HEK293T (cell line): ENCODE measurements around the gene ECSIT.

Experiments used
- BHLHE40 ChIP-seq: fragments of 450-650 bp; IDR thresholded peaks from 2 replicates; pipeline ENCODE4 v1.6.1; 2016; ENCODE audit warnings: mild to moderate bottlenecking, moderate library complexity, borderline replicate concordance
- FOXM1 ChIP-seq: fragments of 450-650 bp; IDR thresholded peaks from 2 replicates; pipeline ENCODE4 v1.6.1; 2017; ENCODE audit warnings: mild to moderate bottlenecking, borderline replicate concordance
- HDGF ChIP-seq: fragments of 450-650 bp; IDR thresholded peaks from 2 replicates; pipeline ENCODE4 v1.6.1; 2017; ENCODE audit warnings: antibody characterized with exemption, borderline replicate concordance
- L3MBTL2 ChIP-seq: fragments of 450-650 bp; conservative IDR thresholded peaks from 2 replicates; pipeline ENCODE4 v1.6.1; 2016; ENCODE audit warnings: mild to moderate bottlenecking
- NFRKB ChIP-seq: fragments of 450-650 bp; IDR thresholded peaks from 2 replicates; pipeline ENCODE4 v1.6.1; 2016; ENCODE audit warnings: mild to moderate bottlenecking, moderate library complexity
- SP1 ChIP-seq: fragments of 450-650 bp; IDR thresholded peaks from 2 replicates; pipeline ENCODE4 v1.6.1; 2017
- SUZ12 ChIP-seq: fragments of 450-650 bp; IDR thresholded peaks from 2 replicates; pipeline ENCODE4 v1.6.1; 2016; ENCODE audit warnings: mild to moderate bottlenecking

GRCh38 chr19:11558881-11559828 lies 30.2 kb upstream of the ECSIT start, which contains the start of gene ELOF1:
- no peak for TF ChIP-seq SP1
- TF ChIP-seq L3MBTL2: peak; percentile 64; the same call in 1 of the 2 replicates
- no peak for TF ChIP-seq FOXM1
- no peak for TF ChIP-seq BHLHE40
- no peak for TF ChIP-seq SUZ12
- TF ChIP-seq HDGF: 0 out of 2 replicates have a peak, but pooled peaks have one; percentile 44
- TF ChIP-seq NFRKB: no peak
